ENCODE results near the gene TMX2. TPM values are rescaled to one million over a fixed set of nuclear protein-coding genes. Genes with fewer than 3 reads are reported as not detected.

The TMX2 gene
- total and polyA plus RNA-seq, 2 donors (not counting 3 experiments of a cell fraction or from before 2014, with no cell fraction given), result 52.7 to 67.7 TPM

- intact Hi-C loops (cut with micrococcal nuclease) (no loop called here), dilution Hi-C loops (cut with MboI; ENCODE audit: extremely low pct_ligation_motif_present, low sequenced_read_pairs) (no loop called here)
- no peak overlapping the region for H2AFZ ChIP-seq (ENCODE audit: low read depth, low read length)
- no peaks in the 10 kb centered on the region for H3K27me3 ChIP-seq (ENCODE audit: control insufficient read depth in 2 of 2, insufficient read depth in 2 of 2, low read length in 2 of 2)
- BruUV-seq (replicated peaks), result no TSS peak
- peaks cover 93% of the 10 kb centered on the region for H3K79me2 ChIP-seq (ENCODE audit: control insufficient read depth, insufficient read depth, low read length)
- no peaks in the 10 kb centered on the region for H3K9me3 ChIP-seq (replicated peaks; ENCODE audit: control insufficient read depth, insufficient read depth, low read length)
- TF ChIP-seq, protein P1, sequence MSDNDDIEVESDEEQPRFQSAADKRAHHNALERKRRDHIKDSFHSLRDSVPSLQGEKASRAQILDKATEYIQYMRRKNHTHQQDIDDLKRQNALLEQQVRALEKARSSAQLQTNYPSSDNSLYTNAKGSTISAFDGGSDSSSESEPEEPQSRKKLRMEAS (IDR thresholded peaks at IDR 0.05; ENCODE audit: insufficient read depth, insufficient read length), result no peak
- no peak for TF ChIP-seq GATA2 (IDR thresholded peaks at IDR 0.05; ENCODE audit: insufficient read depth, insufficient read length, low read depth, low read length)
- TF ChIP-seq POLR2A (IDR thresholded peaks at IDR 0.05; ENCODE audit: low read depth, low read length), result no peak
- no peak for TF ChIP-seq MYC (IDR thresholded peaks at IDR 0.05; ENCODE audit: low read depth, low read length)
- TF ChIP-seq POLR2AphosphoS5 (IDR thresholded peaks at IDR 0.05; ENCODE audit: insufficient read depth, low read depth, low read length), result no peak
- TF ChIP-seq, protein P2, sequence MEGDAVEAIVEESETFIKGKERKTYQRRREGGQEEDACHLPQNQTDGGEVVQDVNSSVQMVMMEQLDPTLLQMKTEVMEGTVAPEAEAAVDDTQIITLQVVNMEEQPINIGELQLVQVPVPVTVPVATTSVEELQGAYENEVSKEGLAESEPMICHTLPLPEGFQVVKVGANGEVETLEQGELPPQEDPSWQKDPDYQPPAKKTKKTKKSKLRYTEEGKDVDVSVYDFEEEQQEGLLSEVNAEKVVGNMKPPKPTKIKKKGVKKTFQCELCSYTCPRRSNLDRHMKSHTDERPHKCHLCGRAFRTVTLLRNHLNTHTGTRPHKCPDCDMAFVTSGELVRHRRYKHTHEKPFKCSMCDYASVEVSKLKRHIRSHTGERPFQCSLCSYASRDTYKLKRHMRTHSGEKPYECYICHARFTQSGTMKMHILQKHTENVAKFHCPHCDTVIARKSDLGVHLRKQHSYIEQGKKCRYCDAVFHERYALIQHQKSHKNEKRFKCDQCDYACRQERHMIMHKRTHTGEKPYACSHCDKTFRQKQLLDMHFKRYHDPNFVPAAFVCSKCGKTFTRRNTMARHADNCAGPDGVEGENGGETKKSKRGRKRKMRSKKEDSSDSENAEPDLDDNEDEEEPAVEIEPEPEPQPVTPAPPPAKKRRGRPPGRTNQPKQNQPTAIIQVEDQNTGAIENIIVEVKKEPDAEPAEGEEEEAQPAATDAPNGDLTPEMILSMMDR (IDR thresholded peaks at IDR 0.05; ENCODE audit: extremely low read depth in 1 of 2, insufficient read depth in 1 of 2, low read depth in 1 of 2, low read length in 2 of 2), result no peak
- TF ChIP-seq JUN (IDR thresholded peaks at IDR 0.05; ENCODE audit: borderline replicate concordance, insufficient read depth, insufficient read length, low read depth), result no peak
- no peak for TF ChIP-seq EZH2 (IDR thresholded peaks at IDR 0.05; ENCODE audit: borderline replicate concordance, low read depth, low read length, severe bottlenecking)
- no peak for TF ChIP-seq FOS (IDR thresholded peaks at IDR 0.05; ENCODE audit: borderline replicate concordance, insufficient read depth, low read length)
- no peak overlapping the region for H3K4me3 ChIP-seq (replicated peaks in 1 of 3; ENCODE audit: insufficient read depth in 1 of 3, low read depth in 1 of 3, low read length in 3 of 3)
- POLR2A ChIA-PET, result interaction anchor here (0.8 to 1.8 kb wide), 2 partner anchors 10 to 27 kb away, joined by 4 to 5 read pairs; partner anchors contain the start of gene CTNND1
- FAIRE-seq, result no peak
- no peak overlapping the region for H3K4me2 ChIP-seq (ENCODE audit: insufficient read depth, low read length)
- H3K36me3 ChIP-seq (ENCODE audit: control insufficient read depth in 2 of 2, extremely low read depth in 1 of 2, insufficient read depth in 2 of 2, low read length in 2 of 2), result peaks cover 2 to 3% of the 10 kb centered on the region in 2 experiments
- no peak overlapping the region for H3K9ac ChIP-seq (replicated peaks; ENCODE audit: extremely low read depth, insufficient read depth, low read length)
- no peaks in the 10 kb centered on the region for H3K9me1 ChIP-seq (replicated peaks; ENCODE audit: control insufficient read depth, extremely low read depth, insufficient read depth, low read length)
- DNase-seq (ENCODE audit: low read depth, low spot score), result no peak
- H3K4me1 ChIP-seq (ENCODE audit: control insufficient read depth, extremely low read depth, insufficient read depth, low read length), result peaks cover 26% of the 10 kb centered on the region
- H4K20me1 ChIP-seq (replicated peaks; ENCODE audit: control insufficient read depth, extremely low read depth, insufficient read depth, low read length), result peaks cover 13% of the 10 kb centered on the region
- no peak overlapping the region for H3K27ac ChIP-seq (ENCODE audit: insufficient read depth, low read depth, low read length)
- CTCF ChIA-PET, result interaction anchor here (0.9 to 2.5 kb wide), 3 partner anchors 8 to 36 kb away, joined by 3 to 13 read pairs (median 3); partner anchors contain the start of gene BTBD18
Measured at GRCh38 chr11:57787920-57788702, 75.7 kb downstream of the TMX2 start.
